Stimulated activated CD4-positive, alpha-beta T cell treated with anti-CD3 and anti-CD28 coated beads, Interleukin-4, amount 100 ng/mL, for 24 hours (primary cell): Measurements from ENCODE around the gene SLC2A10.

Experiments used
- DNase-seq: peaks from one replicate; pipeline ENCODE4 v3.0.0-alpha.2; 2020

The SLC2A10 gene

GRCh38 chr20:46682063-46682821, 27.2 kb upstream of the SLC2A10 start:
- no peak for DNase-seq

DNA sequence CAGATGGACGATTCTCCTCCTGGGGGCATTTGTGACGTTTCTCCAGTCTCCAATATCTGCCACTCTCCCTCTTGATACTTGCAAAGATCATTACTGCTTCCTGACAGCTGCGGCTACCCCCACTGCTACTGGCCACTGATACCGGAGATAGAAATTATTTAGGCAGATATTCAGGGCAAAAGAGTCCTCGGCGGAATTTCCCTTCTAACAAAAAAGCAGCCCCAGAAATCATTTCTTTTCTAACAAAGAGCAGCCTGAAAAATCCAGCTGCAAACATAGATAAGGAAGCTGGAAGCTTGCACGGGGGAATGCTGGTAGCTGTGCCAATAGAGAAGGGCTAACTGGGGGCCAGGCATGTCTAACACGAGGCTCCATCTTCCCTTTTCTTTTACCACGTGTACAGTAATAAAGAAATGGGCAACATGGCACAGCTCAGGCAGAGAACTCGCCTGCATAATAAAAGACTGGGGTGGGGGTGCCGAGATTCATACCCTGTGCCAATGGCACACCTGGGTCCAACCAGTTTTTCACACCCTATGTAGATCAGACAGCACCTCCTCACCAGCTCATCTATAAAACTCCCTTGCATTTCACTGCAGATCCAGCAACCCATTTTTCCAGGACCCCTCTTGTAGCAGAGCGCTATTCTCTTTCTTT, 26.3 kb upstream of the SLC2A10 start:
- no peak for DNase-seq

DNA sequence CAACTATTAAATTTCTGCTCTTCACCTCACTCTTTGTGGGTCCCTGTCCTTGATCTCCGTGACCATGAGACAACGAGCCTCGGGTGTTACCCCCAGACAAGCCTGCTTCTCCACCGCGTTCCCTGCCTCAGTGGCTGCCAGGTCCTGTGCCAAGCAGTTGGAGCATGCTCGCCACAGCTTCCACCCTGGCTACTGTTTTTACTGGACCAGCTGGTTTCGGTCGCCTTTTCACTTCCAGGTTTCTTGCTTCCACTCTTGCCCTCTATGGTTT, 25.8 kb upstream of the SLC2A10 start:
- no peak for DNase-seq

- DNase-seq = no peak
Measured at GRCh38 chr20:46683939-46684750, 25.3 kb upstream of the SLC2A10 start.

- no peak for DNase-seq
Measured at GRCh38 chr20:46688151-46689081, 21.0 kb upstream of the SLC2A10 start.

- peak; percentile 98 for DNase-seq
Measured at GRCh38 chr20:46689082-46689753, 20.2 kb upstream of the SLC2A10 start, which contains the start of gene TP53RK. Gene TP53RK (minus strand): TSS chr20:46689444. CDS start chr20:46689414, 30 bp downstream.

GRCh38 chr20:46689754-46690085, 19.7 kb upstream of the SLC2A10 start:
- no peak for DNase-seq

GRCh38 chr20:46690219-46691106, 19.0 kb upstream of the SLC2A10 start:
- DNase-seq = no peak

GRCh38 chr20:46691196-46691595, 18.3 kb upstream of the SLC2A10 start:
- no peak for DNase-seq

- DNase-seq = no peak
Measured at GRCh38 chr20:46694484-46694883, 15.0 kb upstream of the SLC2A10 start.

- DNase-seq = no peak
Measured at GRCh38 chr20:46695892-46696291, 13.6 kb upstream of the SLC2A10 start.

GRCh38 chr20:46696791-46697279, 12.6 kb upstream of the SLC2A10 start:
- no peak for DNase-seq

DNA sequence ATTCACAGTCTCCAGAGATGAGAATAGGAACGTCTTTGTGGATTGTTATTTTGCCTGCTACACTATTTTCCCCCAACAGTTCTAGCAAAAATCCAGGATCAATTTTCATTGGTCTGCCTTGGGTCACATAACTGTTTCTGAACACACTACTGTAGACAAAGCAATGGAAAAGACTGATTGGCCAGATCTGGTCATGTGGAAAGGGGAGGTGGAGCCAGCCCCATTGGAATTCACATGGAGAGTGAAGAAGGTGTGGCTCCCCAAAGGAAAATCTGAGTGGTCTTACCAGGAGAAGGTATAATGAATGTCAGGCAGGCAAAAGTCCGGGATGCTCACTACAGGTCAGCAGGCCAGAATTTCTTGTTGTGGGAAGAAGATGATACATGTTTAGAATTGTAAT, 10.7 kb upstream of the SLC2A10 start:
- DNase-seq = no peak

- DNase-seq = no peak
Measured at GRCh38 chr20:46699651-46700359, 9.6 kb upstream of the SLC2A10 start.

- no peak for DNase-seq
Measured at GRCh38 chr20:46700481-46700880, 9.0 kb upstream of the SLC2A10 start.

GRCh38 chr20:46701057-46701456, 8.4 kb upstream of the SLC2A10 start:
- no peak for DNase-seq

GRCh38 chr20:46701556-46701955, 7.9 kb upstream of the SLC2A10 start:
- DNase-seq = no peak

GRCh38 chr20:46701986-46702385, 7.5 kb upstream of the SLC2A10 start:
- no peak for DNase-seq

GRCh38 chr20:46702447-46703203, 6.8 kb upstream of the SLC2A10 start:
- DNase-seq = no peak

DNA sequence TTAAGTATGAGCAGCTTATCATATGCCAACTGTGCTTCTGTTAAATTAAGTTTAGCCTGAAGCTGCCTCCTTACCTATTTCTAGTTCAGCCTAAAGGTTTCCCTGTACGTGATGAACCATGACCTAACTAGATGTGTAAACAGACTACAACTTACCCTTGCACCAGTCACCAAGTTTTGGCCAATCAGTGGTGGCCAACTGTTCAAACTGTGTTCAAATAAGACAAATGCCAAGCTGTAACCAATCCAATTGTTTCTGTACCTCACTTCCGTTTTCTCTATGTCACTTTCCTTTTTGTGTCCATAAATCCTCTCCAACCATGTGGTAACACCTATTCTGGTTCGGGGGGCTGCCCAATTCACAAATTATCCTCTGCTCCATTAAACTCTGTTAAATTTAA, 6.0 kb upstream of the SLC2A10 start:
- no peak for DNase-seq
